Stomach (tissue), 4 donors: Measurements from ENCODE around the gene C1R.

Experiments used
- POLR2AphosphoS5 ChIP-seq, 3 donors: sonication (generic); formaldehyde crosslinking; IDR thresholded peaks; one replicate each; pipeline ENCODE4 v1.6.1; 2016; ENCODE audit warnings: antibody characterized with exemption in 3 of 3
- TF ChIP-seq, protein P1 (sequence below), 7 experiments: fragments of 450-650 bp in 4 of 7; fragments of 200-600 bp in 3 of 7; sonication (generic) in 3 of 7; IDR thresholded peaks; one replicate each; pipeline ENCODE4 v1.5.1; 2016 to 2019; ENCODE audit warnings: antibody characterized with exemption in 7 of 7, control low read depth in 2 of 7, mild to moderate bottlenecking in 1 of 7

DNA sequence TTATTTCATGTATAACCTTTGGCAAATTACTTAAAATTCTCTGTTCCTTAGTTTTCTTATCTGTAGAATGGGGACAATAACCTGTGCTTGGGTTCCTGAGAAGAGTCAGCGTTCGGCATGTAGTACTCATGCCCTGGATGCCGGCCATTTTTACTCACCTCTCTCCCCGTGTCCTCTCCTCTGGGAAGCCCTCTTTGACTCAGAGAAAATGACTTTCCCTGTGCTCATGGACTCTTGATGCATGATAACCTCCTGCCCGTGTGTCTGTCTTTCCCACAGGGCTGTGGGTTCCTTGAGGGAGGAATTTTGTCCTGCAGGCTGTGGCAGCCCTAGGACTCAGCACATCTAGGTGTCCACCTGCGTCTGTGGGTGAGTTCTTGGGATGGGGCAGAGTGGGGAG is 22.6 kb upstream of the C1R start:
- no peak for TF ChIP-seq POLR2AphosphoS5 (IDR thresholded peaks at IDR 0.05)
- TF ChIP-seq, protein P1, sequence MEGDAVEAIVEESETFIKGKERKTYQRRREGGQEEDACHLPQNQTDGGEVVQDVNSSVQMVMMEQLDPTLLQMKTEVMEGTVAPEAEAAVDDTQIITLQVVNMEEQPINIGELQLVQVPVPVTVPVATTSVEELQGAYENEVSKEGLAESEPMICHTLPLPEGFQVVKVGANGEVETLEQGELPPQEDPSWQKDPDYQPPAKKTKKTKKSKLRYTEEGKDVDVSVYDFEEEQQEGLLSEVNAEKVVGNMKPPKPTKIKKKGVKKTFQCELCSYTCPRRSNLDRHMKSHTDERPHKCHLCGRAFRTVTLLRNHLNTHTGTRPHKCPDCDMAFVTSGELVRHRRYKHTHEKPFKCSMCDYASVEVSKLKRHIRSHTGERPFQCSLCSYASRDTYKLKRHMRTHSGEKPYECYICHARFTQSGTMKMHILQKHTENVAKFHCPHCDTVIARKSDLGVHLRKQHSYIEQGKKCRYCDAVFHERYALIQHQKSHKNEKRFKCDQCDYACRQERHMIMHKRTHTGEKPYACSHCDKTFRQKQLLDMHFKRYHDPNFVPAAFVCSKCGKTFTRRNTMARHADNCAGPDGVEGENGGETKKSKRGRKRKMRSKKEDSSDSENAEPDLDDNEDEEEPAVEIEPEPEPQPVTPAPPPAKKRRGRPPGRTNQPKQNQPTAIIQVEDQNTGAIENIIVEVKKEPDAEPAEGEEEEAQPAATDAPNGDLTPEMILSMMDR (IDR thresholded peaks at IDR 0.05) = no peak
